Fibroblast of pulmonary artery (primary cell): ENCODE results near the gene RPTOR.

ENCODE experiments used
- DNase-seq: peaks from one replicate; pipeline ENCODE4 v3.0.0-alpha.2; 2010; ENCODE audit warnings: low read depth
- H3K4me3 ChIP-seq: replicated peaks from 2 replicates; pipeline ENCODE4 v1.5.1; 2011; ENCODE audit warnings: low read depth, mild to moderate bottlenecking, control low read depth, low read length, moderate library complexity
- TF ChIP-seq, protein P1 (sequence below): IDR thresholded peaks from 2 replicates; pipeline ENCODE4 v1.5.1; 2011; ENCODE audit warnings: mild to moderate bottlenecking, control low read depth, low read length, inconsistent platforms; ENCODE audit errors: missing control alignments

The RPTOR gene

DNA sequence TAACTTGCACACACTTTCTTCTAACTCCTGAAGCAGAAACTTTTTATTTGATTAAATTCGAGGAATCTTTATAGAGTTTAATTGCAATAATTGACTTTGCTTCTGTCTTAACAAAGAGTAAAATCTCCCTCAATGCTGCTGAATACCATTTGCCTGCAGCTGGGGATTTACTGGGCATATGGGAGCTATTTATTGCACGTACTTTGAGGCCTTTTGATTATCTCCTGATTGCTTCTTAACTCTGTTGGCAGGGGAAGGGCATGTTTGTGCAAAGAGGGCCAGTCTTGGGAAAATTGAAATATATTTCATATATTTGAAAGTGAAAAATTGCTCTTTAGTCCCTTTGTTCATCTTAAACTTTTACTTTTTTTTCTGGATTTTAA is 290.2 kb downstream of the RPTOR start:
- H3K4me3 ChIP-seq = no peak overlapping the region
- no peak for DNase-seq
- TF ChIP-seq, protein P1, sequence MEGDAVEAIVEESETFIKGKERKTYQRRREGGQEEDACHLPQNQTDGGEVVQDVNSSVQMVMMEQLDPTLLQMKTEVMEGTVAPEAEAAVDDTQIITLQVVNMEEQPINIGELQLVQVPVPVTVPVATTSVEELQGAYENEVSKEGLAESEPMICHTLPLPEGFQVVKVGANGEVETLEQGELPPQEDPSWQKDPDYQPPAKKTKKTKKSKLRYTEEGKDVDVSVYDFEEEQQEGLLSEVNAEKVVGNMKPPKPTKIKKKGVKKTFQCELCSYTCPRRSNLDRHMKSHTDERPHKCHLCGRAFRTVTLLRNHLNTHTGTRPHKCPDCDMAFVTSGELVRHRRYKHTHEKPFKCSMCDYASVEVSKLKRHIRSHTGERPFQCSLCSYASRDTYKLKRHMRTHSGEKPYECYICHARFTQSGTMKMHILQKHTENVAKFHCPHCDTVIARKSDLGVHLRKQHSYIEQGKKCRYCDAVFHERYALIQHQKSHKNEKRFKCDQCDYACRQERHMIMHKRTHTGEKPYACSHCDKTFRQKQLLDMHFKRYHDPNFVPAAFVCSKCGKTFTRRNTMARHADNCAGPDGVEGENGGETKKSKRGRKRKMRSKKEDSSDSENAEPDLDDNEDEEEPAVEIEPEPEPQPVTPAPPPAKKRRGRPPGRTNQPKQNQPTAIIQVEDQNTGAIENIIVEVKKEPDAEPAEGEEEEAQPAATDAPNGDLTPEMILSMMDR = no peak

DNA sequence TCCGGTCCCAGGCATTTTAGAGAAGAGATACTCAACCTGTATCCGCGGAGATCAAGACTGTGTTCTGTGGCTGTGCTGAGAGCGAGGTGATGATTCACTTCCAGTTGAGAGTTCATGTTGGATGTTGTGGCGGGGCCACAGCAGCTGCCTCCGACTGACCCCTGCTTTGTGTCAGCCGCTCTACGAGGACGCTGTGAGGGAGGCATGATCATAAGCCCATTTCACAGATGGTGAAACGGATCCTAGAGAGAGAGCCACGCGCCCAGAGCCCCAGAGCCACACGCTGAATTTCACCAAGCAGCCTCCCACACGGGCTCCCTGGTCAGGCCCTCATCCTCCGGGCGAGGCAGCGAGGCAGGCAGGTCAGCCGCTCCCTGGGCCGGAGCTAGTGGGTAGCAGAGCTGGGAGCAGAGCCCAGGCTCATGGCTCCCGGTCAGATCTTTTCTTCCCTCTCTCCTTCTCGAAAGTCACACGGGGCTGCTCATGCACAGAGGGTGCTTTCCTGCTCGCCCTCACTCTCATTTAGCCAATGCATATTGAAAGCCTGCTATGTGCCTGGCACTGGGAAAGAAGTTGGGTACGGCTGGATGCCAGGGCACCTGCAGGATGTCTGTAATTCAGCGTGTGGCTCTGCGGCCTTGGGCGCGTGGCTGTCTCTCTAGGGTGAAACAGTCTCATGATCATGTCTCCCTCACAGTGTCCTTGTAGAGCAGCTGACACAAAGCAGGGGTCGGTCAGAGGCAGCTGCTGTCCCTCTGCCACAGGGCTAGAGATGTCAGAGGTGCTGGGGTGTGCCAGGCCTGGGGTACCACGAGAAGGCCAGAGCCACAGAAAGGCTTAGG is 291.4 kb downstream of the RPTOR start:
- no peak for DNase-seq
- TF ChIP-seq, protein P1 = no peak
- no peak overlapping the region for H3K4me3 ChIP-seq

- TF ChIP-seq, protein P1 = no peak
- H3K4me3 ChIP-seq = no peak overlapping the region
- no peak for DNase-seq
Observed at GRCh38 chr17:80836658-80836965, 292.0 kb downstream of the RPTOR start.

GRCh38 chr17:80836971-80837481 is 292.4 kb downstream of the RPTOR start:
- H3K4me3 ChIP-seq = no peak overlapping the region
- TF ChIP-seq, protein P1 = no peak
- DNase-seq = no peak

DNA sequence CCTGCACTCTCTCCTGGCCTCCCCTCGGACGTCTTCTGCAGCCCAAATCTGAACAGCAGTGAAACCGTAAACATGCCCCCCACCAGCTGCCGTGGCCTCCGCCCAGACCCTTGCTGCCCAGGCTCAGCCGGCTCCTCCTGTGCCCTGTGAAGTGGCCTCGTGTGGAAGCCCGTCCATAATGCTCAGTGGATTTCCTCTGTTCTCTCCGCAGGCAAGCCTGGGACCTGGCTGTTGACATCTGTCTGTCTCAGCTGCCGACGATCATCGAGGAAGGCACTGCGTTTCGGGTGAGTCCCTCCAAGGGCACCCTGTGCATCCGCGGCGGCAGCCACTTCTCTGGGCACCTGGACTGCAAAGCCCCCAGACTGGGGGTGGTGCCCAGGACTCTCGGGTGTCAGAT is 293.1 kb downstream of the RPTOR start:
- H3K4me3 ChIP-seq = no peak overlapping the region
- TF ChIP-seq, protein P1 = no peak
- no peak for DNase-seq

DNA sequence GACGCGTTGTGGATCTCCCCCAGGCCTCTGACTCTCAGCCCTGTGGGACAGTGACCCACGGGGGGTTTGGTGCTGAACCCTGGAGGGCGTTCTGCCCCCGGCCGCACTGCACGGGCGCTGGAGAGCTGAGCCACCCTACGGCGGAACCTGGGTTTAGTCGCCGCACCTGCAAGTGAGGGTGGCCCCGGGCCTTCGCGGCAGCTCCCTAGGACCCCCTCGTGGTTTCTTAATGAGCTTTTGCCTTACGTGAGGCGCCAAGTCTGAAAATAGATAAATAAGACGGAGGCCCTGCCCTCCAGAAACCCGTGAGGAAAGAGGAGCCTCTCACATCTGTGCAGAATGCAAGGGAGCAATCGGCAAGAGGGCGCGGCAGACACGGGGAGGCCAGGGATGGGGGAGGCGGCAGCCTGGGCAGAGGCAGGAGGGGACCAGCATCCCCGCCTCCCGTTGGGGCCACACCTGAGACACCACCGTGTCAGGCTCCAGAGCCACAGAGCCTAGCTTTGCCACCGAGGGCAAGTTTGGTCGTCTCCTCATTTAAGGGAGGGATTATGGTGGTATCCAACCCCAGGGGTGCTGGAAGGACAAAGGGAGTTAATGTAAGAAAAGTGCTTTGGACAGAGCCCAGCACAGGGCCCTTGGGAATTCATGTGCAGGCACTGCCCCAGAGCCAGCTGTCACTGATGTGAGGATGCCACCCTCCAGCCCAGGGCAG is 293.8 kb downstream of the RPTOR start:
- DNase-seq = no peak
- TF ChIP-seq, protein P1 = no peak
- no peak overlapping the region for H3K4me3 ChIP-seq
